ENCODE data around the gene KCNJ2. TPM values are rescaled to one million over a fixed set of nuclear protein-coding genes. Genes with fewer than 3 reads are reported as not detected.

The KCNJ2 gene
- total RNA-seq, 1 experiment from 2014 or later: 1.6 TPM

- H3K27me3 Mint-ChIP-seq (ENCODE audit: low read depth): no peaks in the 10 kb centered on the region
- ATAC-seq: no peak
- no peak for DNase-seq (ENCODE audit: low spot score)
- POLR2A ChIA-PET: no interaction called here
- H3K9me3 Mint-ChIP-seq: peaks cover 12% of the 10 kb centered on the region
- no peak overlapping the region for H3K27ac Mint-ChIP-seq
- TF ChIP-seq IRF2 (CRISPR knock-in tag; IDR thresholded peaks at IDR 0.05; ENCODE audit: borderline replicate concordance, low read depth): no peak
- no peak for TF ChIP-seq EMX1 (CRISPR knock-in tag; IDR thresholded peaks at IDR 0.05)
- TF ChIP-seq, protein P1, sequence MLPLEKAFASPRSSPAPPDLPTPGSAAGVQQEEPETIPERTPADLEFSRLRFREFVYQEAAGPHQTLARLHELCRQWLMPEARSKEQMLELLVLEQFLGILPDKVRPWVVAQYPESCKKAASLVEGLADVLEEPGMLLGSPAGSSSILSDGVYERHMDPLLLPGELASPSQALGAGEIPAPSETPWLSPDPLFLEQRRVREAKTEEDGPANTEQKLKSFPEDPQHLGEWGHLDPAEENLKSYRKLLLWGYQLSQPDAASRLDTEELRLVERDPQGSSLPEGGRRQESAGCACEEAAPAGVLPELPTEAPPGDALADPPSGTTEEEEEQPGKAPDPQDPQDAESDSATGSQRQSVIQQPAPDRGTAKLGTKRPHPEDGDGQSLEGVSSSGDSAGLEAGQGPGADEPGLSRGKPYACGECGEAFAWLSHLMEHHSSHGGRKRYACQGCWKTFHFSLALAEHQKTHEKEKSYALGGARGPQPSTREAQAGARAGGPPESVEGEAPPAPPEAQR (CRISPR knock-in tag; IDR thresholded peaks at IDR 0.05): no peak
- no peak for TF ChIP-seq ZNF232 (CRISPR knock-in tag; IDR thresholded peaks at IDR 0.05)
- no peak for TF ChIP-seq ETV6 (CRISPR knock-in tag; IDR thresholded peaks at IDR 0.05)
- TF ChIP-seq ZNF416 (CRISPR knock-in tag; IDR thresholded peaks at IDR 0.05): no peak
- TF ChIP-seq NR2C2 (CRISPR knock-in tag; IDR thresholded peaks at IDR 0.05): no peak
- no peak for TF ChIP-seq ZNF219 (CRISPR knock-in tag; IDR thresholded peaks at IDR 0.05; ENCODE audit: borderline replicate concordance)
- TF ChIP-seq, protein P2, sequence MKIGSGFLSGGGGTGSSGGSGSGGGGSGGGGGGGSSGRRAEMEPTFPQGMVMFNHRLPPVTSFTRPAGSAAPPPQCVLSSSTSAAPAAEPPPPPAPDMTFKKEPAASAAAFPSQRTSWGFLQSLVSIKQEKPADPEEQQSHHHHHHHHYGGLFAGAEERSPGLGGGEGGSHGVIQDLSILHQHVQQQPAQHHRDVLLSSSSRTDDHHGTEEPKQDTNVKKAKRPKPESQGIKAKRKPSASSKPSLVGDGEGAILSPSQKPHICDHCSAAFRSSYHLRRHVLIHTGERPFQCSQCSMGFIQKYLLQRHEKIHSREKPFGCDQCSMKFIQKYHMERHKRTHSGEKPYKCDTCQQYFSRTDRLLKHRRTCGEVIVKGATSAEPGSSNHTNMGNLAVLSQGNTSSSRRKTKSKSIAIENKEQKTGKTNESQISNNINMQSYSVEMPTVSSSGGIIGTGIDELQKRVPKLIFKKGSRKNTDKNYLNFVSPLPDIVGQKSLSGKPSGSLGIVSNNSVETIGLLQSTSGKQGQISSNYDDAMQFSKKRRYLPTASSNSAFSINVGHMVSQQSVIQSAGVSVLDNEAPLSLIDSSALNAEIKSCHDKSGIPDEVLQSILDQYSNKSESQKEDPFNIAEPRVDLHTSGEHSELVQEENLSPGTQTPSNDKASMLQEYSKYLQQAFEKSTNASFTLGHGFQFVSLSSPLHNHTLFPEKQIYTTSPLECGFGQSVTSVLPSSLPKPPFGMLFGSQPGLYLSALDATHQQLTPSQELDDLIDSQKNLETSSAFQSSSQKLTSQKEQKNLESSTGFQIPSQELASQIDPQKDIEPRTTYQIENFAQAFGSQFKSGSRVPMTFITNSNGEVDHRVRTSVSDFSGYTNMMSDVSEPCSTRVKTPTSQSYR (CRISPR knock-in tag; IDR thresholded peaks at IDR 0.05): no peak
- no peak for TF ChIP-seq TCF7 (CRISPR knock-in tag; IDR thresholded peaks at IDR 0.05; ENCODE audit: low read depth)
- no peak for TF ChIP-seq AFF4 (CRISPR knock-in tag; IDR thresholded peaks at IDR 0.05; ENCODE audit: borderline replicate concordance)
- TF ChIP-seq TEAD4 (CRISPR knock-in tag; IDR thresholded peaks at IDR 0.05): no peak
- TF ChIP-seq CREM (CRISPR knock-in tag; IDR thresholded peaks at IDR 0.05): no peak
- no peak for TF ChIP-seq NR3C1 (CRISPR knock-in tag; conservative IDR thresholded peaks at IDR 0.05; ENCODE audit: low read depth)
- TF ChIP-seq RORB (CRISPR knock-in tag; IDR thresholded peaks at IDR 0.05): no peak
- TF ChIP-seq GABPB1 (CRISPR knock-in tag; IDR thresholded peaks at IDR 0.05): no peak
- TF ChIP-seq PRRX2 (CRISPR knock-in tag; IDR thresholded peaks at IDR 0.05): no peak
- TF ChIP-seq, protein P3, sequence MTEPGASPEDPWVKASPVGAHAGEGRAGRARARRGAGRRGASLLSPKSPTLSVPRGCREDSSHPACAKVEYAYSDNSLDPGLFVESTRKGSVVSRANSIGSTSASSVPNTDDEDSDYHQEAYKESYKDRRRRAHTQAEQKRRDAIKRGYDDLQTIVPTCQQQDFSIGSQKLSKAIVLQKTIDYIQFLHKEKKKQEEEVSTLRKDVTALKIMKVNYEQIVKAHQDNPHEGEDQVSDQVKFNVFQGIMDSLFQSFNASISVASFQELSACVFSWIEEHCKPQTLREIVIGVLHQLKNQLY (CRISPR knock-in tag; IDR thresholded peaks at IDR 0.05): no peak
- no peak for TF ChIP-seq ZNF263 (CRISPR knock-in tag; IDR thresholded peaks at IDR 0.05; ENCODE audit: low read depth)
- TF ChIP-seq, protein P4, sequence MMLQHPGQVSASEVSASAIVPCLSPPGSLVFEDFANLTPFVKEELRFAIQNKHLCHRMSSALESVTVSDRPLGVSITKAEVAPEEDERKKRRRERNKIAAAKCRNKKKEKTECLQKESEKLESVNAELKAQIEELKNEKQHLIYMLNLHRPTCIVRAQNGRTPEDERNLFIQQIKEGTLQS (CRISPR knock-in tag; conservative IDR thresholded peaks at IDR 0.05): no peak
- no peak overlapping the region for H3K4me3 Mint-ChIP-seq
- no peaks in the 10 kb centered on the region for H3K36me3 Mint-ChIP-seq
- CTCF ChIA-PET: no interaction called here
- H3K4me1 Mint-ChIP-seq: peaks cover 14% of the 10 kb centered on the region
Observed at GRCh38 chr17:70134777-70135176, 34.6 kb upstream of the KCNJ2 start.

Measured in WTC11 (cell line).